Measurements from ENCODE around the gene RAPGEF4. TPM values are rescaled to one million over a fixed set of nuclear protein-coding genes. Genes with fewer than 3 reads are reported as not detected.

The RAPGEF4 gene
- total and polyA plus RNA-seq, 2 of the 13 experiments (the other 11 are each of a cell fraction or from before 2014, with no cell fraction given): 0.78 to 0.91 TPM

DNA sequence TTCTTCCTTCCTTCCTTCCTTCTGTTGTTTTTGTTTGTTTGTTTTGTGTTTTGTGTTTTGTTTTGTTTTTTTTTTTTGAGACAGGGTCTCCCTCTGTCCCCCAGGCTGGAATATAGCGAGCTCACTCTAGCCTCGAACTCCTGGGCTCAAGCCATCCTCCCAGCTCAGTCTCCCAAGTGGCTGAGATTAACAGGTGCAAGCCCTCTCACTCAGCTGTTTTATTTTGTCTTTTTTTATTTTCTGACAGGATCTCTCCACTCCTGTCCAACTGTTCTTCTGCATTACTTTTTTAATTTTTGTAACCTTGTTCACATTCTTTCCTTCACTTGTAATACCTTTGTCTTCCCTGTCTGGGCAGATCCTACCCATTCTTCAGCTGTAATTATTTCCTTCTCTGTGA, 363.6 kb downstream of the RAPGEF4 start (continued):
- no peak for TF ChIP-seq DNMT3B (CRISPR knock-in tag; conservative IDR thresholded peaks at IDR 0.05)
- TF ChIP-seq ZNF333 (CRISPR knock-in tag; IDR thresholded peaks at IDR 0.05; ENCODE audit: borderline replicate concordance): no peak
- TF ChIP-seq TBL1XR1 (IDR thresholded peaks at IDR 0.05; ENCODE audit: borderline replicate concordance, low read length, partially characterized antibody): no peak

DNA sequence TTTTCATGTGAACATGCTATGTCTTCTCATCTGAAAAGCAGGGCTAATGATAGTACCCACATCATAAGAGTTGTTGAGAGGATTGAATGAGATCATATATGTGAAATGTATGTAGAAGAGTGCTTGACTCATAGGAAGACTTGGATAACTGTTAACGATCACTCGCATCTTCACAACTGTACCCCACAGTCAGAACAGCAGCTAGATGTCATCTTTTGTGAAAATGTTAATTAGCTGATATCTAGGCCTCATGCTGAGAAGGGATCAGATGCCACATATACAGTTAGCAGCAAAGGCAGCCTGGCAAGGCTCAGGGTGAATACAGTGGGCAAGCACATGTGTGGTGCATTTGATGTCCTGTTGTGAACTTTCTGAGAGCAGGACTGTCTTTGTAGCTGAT, 364.2 kb downstream of the RAPGEF4 start:
- H4K20me1 ChIP-seq (ENCODE audit: insufficient read depth, low read length): no peaks in the 10 kb centered on the region
- H3K27ac ChIP-seq (ENCODE audit: extremely low read length, insufficient read depth, low read length): no peak overlapping the region
- in situ Hi-C loops (cut with HindIII; ENCODE audit: extremely low pct_ligation_motif_present, low pct_unique_long_range_greater_than_20kb) (no loop called here), intact Hi-C loops (cut with micrococcal nuclease; ENCODE audit: unreplicated experiment) (no loop called here)
- ATAC-seq: no peak
- no peaks in the 10 kb centered on the region for H3K9me3 ChIP-seq (ENCODE audit: low read length)
- H3K36me3 ChIP-seq (replicated peaks in 1 of 2; ENCODE audit: control insufficient read depth in 1 of 2, insufficient read depth in 2 of 2, low read length in 2 of 2): peaks cover 0 to 3% of the 10 kb centered on the region in 2 experiments; a peak in 2 of 5 replicates
- FAIRE-seq: no peak
- H3K9ac ChIP-seq (ENCODE audit: insufficient read depth, low read depth, low read length): no peak overlapping the region
- ChIA-PET CTCF (ENCODE audit: low intra/inter-chr PET ratio, low total read pairs) (no interaction called here), POLR2A (no interaction called here)
- H3K4me1 ChIP-seq (ENCODE audit: insufficient read depth, low read length): peaks cover 4% of the 10 kb centered on the region
- no peaks in the 10 kb centered on the region for H3K79me2 ChIP-seq (ENCODE audit: insufficient read depth, low read length)
- no peak overlapping the region for H2AFZ ChIP-seq (ENCODE audit: low read length)
- no peak overlapping the region for H3K4me2 ChIP-seq (ENCODE audit: low read depth, low read length)
- no peaks in the 10 kb centered on the region for H3K27me3 ChIP-seq (ENCODE audit: control insufficient read depth in 1 of 2, insufficient read depth in 2 of 2, low read length in 2 of 2)
- WGBS (ENCODE audit: low lambda C conversion rate): 98% methylated on average over 2 of the region's 2 CpGs
- no peak for DNase-seq (ENCODE audit: low spot score)
- no peak overlapping the region for H3K4me3 ChIP-seq (replicated peaks in 1 of 3; ENCODE audit: insufficient read depth in 1 of 3, low read depth in 2 of 3, low read length in 3 of 3)
- BruUV-seq (replicated peaks): no TSS peak
- no peak for TF ChIP-seq SNAPC2 (CRISPR knock-in tag; IDR thresholded peaks at IDR 0.05)
- TF ChIP-seq ZNF766 (CRISPR knock-in tag; IDR thresholded peaks at IDR 0.05; ENCODE audit: borderline replicate concordance): no peak
- no peak for TF ChIP-seq GFI1 (CRISPR knock-in tag; IDR thresholded peaks at IDR 0.05; ENCODE audit: borderline replicate concordance)
- no peak for TF ChIP-seq POLR2AphosphoS2 (IDR thresholded peaks at IDR 0.05; ENCODE audit: low read depth, low read length)
- no peak for TF ChIP-seq MATR3 (CRISPR knock-in tag; IDR thresholded peaks at IDR 0.05)
- TF ChIP-seq ZNF720 (CRISPR knock-in tag; IDR thresholded peaks at IDR 0.05): no peak
- no peak for TF ChIP-seq KLF11 (CRISPR knock-in tag; IDR thresholded peaks at IDR 0.05)

All from HepG2 (cell line).